ENCODE measurements around the gene CTNNBL1. TPM values are rescaled to one million over a fixed set of nuclear protein-coding genes. Genes with fewer than 3 reads are reported as not detected.
A peak's percentile ranks its signal among the peaks of the same experiment; 100 is the strongest.

The CTNNBL1 gene
- total RNA-seq, 4 donors from 2014 or later = 40.4 to 54.3 (median 44.7) TPM

DNA sequence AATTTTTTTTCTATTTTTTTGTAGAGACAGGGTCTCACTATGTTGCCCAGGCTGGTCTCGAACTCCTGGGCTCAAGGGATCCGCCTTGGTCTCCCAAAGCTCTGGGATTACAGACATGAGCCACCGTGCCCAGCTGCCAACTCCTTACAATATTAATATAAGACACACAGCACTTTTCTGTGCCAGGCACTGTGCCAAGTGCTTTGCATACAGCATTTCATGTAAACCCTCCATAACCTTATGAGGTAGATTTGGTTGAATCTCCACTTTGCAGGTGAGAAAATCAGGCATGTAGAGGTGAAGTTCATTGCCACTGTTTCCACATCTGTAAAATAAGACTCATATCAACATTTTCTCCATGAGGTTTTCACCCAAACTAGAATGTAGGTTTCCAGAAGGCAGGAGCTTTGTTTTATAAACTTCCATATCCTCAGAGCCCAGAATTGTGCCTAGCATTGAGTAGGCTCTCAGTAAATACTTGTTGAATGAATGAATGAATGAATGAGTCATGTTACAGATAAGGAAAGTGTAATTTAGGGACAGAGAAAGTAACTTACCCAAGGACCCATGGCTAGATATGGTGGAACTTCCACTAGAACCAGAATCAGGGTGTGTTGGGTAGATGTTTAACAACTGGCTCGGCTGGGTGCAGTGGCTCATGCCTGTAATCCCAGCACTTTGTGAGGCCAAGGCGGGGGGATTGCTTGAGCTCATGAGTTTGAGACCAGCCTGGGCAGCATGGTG lies 3.0 kb upstream of the CTNNBL1 start:
- H3K27ac ChIP-seq (replicated peaks in 1 of 4) = no peak overlapping the region
- intact Hi-C loops (cut with DNase I) = no loop called here
- peaks cover 12 to 22% (median 18%) of the 10 kb centered on the region in 4 donors for H3K4me1 ChIP-seq
- no peaks in the 10 kb centered on the region for H3K9me3 ChIP-seq
- WGBS = 83% methylated on average over 5 of the region's 5 CpGs
- no peaks in the 10 kb centered on the region for H3K27me3 ChIP-seq
- no peak for DNase-seq (ENCODE audit: extremely low spot score)
- TF ChIP-seq POLR2AphosphoS5 (IDR thresholded peaks at IDR 0.05) (no peak), EP300 (IDR thresholded peaks at IDR 0.05) (no peak), POLR2A (IDR thresholded peaks at IDR 0.05; ENCODE audit: low read depth) (no peak)
- TF ChIP-seq, protein P1, sequence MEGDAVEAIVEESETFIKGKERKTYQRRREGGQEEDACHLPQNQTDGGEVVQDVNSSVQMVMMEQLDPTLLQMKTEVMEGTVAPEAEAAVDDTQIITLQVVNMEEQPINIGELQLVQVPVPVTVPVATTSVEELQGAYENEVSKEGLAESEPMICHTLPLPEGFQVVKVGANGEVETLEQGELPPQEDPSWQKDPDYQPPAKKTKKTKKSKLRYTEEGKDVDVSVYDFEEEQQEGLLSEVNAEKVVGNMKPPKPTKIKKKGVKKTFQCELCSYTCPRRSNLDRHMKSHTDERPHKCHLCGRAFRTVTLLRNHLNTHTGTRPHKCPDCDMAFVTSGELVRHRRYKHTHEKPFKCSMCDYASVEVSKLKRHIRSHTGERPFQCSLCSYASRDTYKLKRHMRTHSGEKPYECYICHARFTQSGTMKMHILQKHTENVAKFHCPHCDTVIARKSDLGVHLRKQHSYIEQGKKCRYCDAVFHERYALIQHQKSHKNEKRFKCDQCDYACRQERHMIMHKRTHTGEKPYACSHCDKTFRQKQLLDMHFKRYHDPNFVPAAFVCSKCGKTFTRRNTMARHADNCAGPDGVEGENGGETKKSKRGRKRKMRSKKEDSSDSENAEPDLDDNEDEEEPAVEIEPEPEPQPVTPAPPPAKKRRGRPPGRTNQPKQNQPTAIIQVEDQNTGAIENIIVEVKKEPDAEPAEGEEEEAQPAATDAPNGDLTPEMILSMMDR (IDR thresholded peaks at IDR 0.05) = no peak
- no peaks in the 10 kb centered on the region for H3K36me3 ChIP-seq
- no peak overlapping the region for H3K4me3 ChIP-seq

DNA sequence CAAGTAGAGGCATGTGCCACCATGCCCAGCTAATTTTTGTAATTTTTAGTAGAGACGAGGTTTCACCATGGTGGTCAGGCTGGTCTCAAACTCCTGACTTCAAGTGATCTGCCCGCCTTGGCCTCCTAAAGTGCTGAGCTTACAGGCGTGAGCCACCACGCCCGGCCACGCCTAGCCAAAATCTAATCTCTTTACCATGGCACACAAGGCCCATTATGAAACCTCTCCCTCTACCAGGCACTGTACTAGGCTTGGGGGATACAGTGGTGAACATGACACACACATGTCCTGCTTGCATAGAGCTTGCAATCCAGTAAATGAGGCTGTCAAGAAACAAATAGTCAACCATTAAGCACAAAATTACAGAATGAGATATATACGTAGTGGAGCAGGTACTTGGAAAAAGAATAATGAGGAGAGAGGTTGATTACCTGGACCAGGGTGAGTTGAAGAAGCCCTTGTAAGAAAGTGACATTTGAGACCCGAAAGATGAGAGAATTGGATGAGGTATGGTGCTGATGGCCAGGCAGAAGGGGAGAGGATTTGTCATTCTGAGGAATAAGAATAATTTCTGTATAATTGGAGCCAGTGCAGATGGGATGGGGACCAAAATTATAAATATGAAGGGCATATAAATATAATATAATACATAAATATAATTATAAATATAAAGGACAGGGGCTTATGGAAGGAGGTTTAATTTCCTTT lies 1.2 kb upstream of the CTNNBL1 start:
- no peak overlapping the region for H3K4me3 ChIP-seq
- H3K27me3 ChIP-seq = no peaks in the 10 kb centered on the region
- peaks cover 12 to 25% (median 24%) of the 10 kb centered on the region in 4 donors for H3K4me1 ChIP-seq
- WGBS = 86% methylated on average over 8 of the region's 8 CpGs
- intact Hi-C loops (cut with DNase I) = no loop called here
- TF ChIP-seq POLR2AphosphoS5 (IDR thresholded peaks at IDR 0.05) (no peak), EP300 (IDR thresholded peaks at IDR 0.05) (no peak), POLR2A (IDR thresholded peaks at IDR 0.05; ENCODE audit: low read depth) (no peak)
- TF ChIP-seq, protein P1 (IDR thresholded peaks at IDR 0.05) = no peak
- DNase-seq (ENCODE audit: extremely low spot score) = no peak
- H3K36me3 ChIP-seq = peaks cover 0 to 4% (median 2%) of the 10 kb centered on the region in 4 donors
- H3K9me3 ChIP-seq = no peaks in the 10 kb centered on the region
- H3K27ac ChIP-seq (replicated peaks in 1 of 4) = no peak overlapping the region

DNA sequence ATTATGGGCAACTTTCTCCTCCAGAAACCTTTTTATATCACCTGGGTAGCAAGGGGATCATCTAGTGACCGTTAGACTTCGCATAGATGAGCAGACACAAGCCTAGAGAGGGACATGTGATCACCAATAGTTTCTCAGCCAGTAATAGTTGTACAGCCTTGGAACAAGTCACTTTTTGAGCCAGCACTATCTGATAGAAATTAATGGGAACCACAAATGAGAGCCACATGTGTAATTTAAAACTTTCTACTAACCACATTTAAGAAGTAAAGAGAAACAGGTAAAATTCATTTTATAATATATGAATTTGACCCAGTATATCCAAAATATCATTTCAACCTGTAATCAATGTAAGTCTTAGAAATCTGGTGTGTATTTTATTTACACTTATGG lies 592 bp upstream of the CTNNBL1 start:
- DNase-seq (ENCODE audit: extremely low spot score) = no peak
- TF ChIP-seq POLR2AphosphoS5 (IDR thresholded peaks at IDR 0.05) (no peak), EP300 (IDR thresholded peaks at IDR 0.05) (no peak), POLR2A (IDR thresholded peaks at IDR 0.05; ENCODE audit: low read depth) (no peak)
- TF ChIP-seq, protein P1 (IDR thresholded peaks at IDR 0.05) = no peak
- Histone ChIP-seq H3K9me3 (no peaks in the 10 kb centered on the region), H3K4me3 (peak overlapping the region; percentile 77 to 93 (median 85)), H3K27me3 (no peaks in the 10 kb centered on the region), H3K27ac (replicated peaks in 1 of 4) (peak overlapping the region; percentile 28 to 74 (median 57)), H3K4me1 (peaks cover 12 to 27% (median 24%) of the 10 kb centered on the region in 4 donors), H3K36me3 (peaks cover 0 to 4% (median 2%) of the 10 kb centered on the region in 4 donors)
- intact Hi-C loops (cut with DNase I) = no loop called here
- WGBS = 78% methylated on average over 2 of the region's 2 CpGs

DNA sequence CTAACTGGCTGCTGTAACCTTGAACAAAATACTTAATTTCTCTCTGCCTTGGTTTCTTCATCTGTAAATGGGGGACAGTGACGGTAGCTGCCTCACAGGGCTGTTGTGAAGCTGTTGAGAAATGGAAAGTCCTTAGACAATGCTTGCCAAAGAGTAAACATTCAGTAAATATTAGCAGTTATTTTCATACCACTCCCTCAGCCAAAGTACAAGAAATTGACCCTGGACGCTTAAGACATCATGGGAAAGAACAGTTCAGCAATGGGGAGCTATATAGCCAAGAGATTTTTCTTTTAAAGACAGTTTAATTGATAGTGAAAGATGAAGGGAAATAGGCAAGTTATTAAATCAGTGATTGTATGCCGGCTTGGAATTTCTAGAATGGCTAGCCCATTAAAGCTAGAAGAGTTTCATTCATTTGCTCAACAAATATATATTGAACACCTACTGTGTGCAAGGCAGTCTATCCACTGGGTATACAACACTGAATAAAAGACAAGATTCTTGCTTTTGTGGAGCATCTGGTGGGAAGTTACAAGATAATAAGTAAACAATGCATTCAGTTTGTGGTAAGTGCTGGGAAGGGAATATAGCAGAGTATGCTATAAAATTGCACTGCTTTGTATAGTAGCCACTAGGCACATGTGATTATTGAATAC lies 2.0 kb downstream of the CTNNBL1 start:
- intact Hi-C loops (cut with DNase I) = no loop called here
- Histone ChIP-seq H3K36me3 (peaks cover 0 to 4% (median 2%) of the 10 kb centered on the region in 4 donors), H3K27ac (replicated peaks in 1 of 4) (no peak overlapping the region), H3K27me3 (no peaks in the 10 kb centered on the region), H3K4me1 (peaks cover 27 to 52% (median 43%) of the 10 kb centered on the region in 4 donors), H3K4me3 (peak overlapping the region in 1 of 4 donors; percentile 84), H3K9me3 (no peaks in the 10 kb centered on the region)
- DNase-seq (ENCODE audit: extremely low spot score) = no peak
- 88% methylated on average over 3 of the region's 3 CpGs for WGBS
- TF ChIP-seq POLR2AphosphoS5 (IDR thresholded peaks at IDR 0.05) = no peak

DNA sequence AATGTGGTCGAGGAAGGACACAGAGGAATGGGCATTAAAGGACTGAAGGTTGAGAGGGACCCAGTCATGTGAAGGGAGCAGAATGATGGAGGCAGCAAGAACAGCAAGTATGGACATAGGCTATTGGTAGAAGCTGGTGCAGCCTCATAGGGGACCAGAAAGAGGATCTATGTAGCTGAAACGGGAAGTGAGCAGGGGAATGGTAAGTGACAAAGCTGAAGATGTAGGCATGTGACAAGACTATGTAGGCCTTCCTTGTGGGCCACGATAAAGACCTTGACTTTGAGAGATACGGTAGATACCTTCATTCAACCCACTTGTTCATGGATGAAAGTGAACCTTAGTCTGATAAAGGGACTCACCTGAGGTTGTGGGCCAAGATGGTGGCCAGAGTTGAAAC lies 3.5 kb downstream of the CTNNBL1 start:
- DNase-seq (ENCODE audit: extremely low spot score) = no peak
- WGBS = 80% methylated on average over 4 of the region's 4 CpGs
- Histone ChIP-seq H3K4me3 (no peak overlapping the region), H3K4me1 (peaks cover 27 to 57% (median 43%) of the 10 kb centered on the region in 4 donors), H3K27ac (replicated peaks in 1 of 4) (no peak overlapping the region), H3K36me3 (peaks cover 0 to 4% (median 2%) of the 10 kb centered on the region in 4 donors), H3K9me3 (no peaks in the 10 kb centered on the region), H3K27me3 (no peaks in the 10 kb centered on the region)
- intact Hi-C loops (cut with DNase I) = no loop called here
- TF ChIP-seq EP300 (IDR thresholded peaks at IDR 0.05) = no peak
- TF ChIP-seq, protein P1 (IDR thresholded peaks at IDR 0.05) = no peak
- no peak for TF ChIP-seq POLR2A (IDR thresholded peaks at IDR 0.05; ENCODE audit: low read depth)
- TF ChIP-seq POLR2AphosphoS5 (IDR thresholded peaks at IDR 0.05) = no peak

All from esophagus muscularis mucosa (tissue), 4 donors.